B cell (primary cell): ENCODE results near the gene SRD5A1. TPM values are rescaled to one million over a fixed set of nuclear protein-coding genes. Genes with fewer than 3 reads are reported as not detected.

ENCODE experiments used
- ATAC-seq: fragments of 200-7000 bp; cut with Tn5 transposase; one replicate; pipeline ENCODE4 v1.10.0; 2021; ENCODE audit warnings: low read depth, mild to moderate bottlenecking, moderate number of reproducible peaks, moderate library complexity
- CTCF ChIA-PET: fragments of 350-600 bp; sonication (Branson Sonifier 250); formaldehyde crosslinking; loops from one replicate; lab custom pipeline; 2021; ENCODE audit warnings: antibody characterized with exemption, inconsistent platforms; lab: Charles Lee
- POLR2A ChIA-PET: fragments of 350-600 bp; sonication (Branson Sonifier 250); formaldehyde crosslinking; loops from one replicate; lab custom pipeline; 2021; ENCODE audit warnings: antibody characterized with exemption; lab: Charles Lee
- DNase-seq: peaks from one replicate; pipeline ENCODE4 v3.0.0; 2013
- H2AFZ ChIP-seq: 2 replicates; pipeline ENCODE4 v1.6.1; 2012; ENCODE audit warnings: mild to moderate bottlenecking, low read depth, low read length; ENCODE audit not compliant: insufficient read depth, poor library complexity, severe bottlenecking
- H3K27ac ChIP-seq, 2 donors: 1 replicate in 1 of 2; 2 replicates in 1 of 2; pipeline ENCODE4 v1.5.1; 2012 to 2013; ENCODE audit warnings: low read length in 2 of 2, mild to moderate bottlenecking in 2 of 2, moderate library complexity in 1 of 2
- H3K27me3 ChIP-seq, 4 experiments: fragments of 200-600 bp in 1 of 4; sonication (generic) in 1 of 4; replicated peaks in 1 of 4; 1 replicate in 2 of 4; 2 replicates in 2 of 4; pipeline versions ENCODE4 v1.6.1 to v1.7.0; 2013 to 2016; ENCODE audit warnings: low read length in 3 of 4, mild to moderate bottlenecking in 2 of 4, mixed read lengths in 1 of 4, moderate library complexity in 1 of 4; ENCODE audit not compliant: insufficient read depth in 4 of 4, control insufficient read depth in 3 of 4; ENCODE audit errors: control extremely low read depth in 1 of 4
- H3K36me3 ChIP-seq, 2 experiments: replicated peaks in 1 of 2; 1 replicate in 1 of 2; 2 replicates in 1 of 2; pipeline versions ENCODE4 v1.6.1 to v1.7.1; 2013; ENCODE audit warnings: low read length in 1 of 2; ENCODE audit not compliant: insufficient read depth in 2 of 2, control insufficient read depth in 1 of 2; ENCODE audit errors: control extremely low read depth in 1 of 2, extremely low read depth in 1 of 2
- H3K4me1 ChIP-seq, 2 donors: fragments of 200-600 bp in 1 of 2; sonication (generic) in 1 of 2; 1 replicate in 1 of 2; 2 replicates in 1 of 2; pipeline versions ENCODE4 v1.5.1 to v1.6.1; 2013 to 2017; ENCODE audit warnings: low read length in 2 of 2; ENCODE audit not compliant: control insufficient read depth in 2 of 2, insufficient read depth in 2 of 2
- H3K4me2 ChIP-seq: replicated peaks from 2 replicates; pipeline ENCODE3; 2012; ENCODE audit warnings: mild to moderate bottlenecking, low read depth, low read length; ENCODE audit not compliant: poor library complexity, severe bottlenecking
- H3K4me3 ChIP-seq, 5 experiments: fragments of 200-600 bp in 1 of 5; sonication (generic) in 1 of 5; 1 replicate in 3 of 5; 2 replicates in 2 of 5; pipeline versions ENCODE4 v1.5.1 to v1.7.0; 2011 to 2016; ENCODE audit warnings: low read length in 4 of 5, mild to moderate bottlenecking in 4 of 5, low read depth in 2 of 5, control low read depth in 1 of 5, moderate library complexity in 1 of 5; ENCODE audit not compliant: insufficient read depth in 1 of 5; ENCODE audit errors: control extremely low read depth in 1 of 5, extremely low read depth in 1 of 5
- H3K79me2 ChIP-seq: fragments of 200-600 bp; sonication (generic); one replicate; pipeline ENCODE4 v1.6.0; 2016; ENCODE audit warnings: low read length; ENCODE audit not compliant: control insufficient read depth, insufficient read depth
- H3K9ac ChIP-seq: fragments of 200-600 bp; sonication (generic); 2 replicates; pipeline ENCODE4 v1.6.1; 2017; ENCODE audit warnings: mild to moderate bottlenecking, low read length, moderate library complexity
- H3K9me3 ChIP-seq, 3 donors: one replicate each; pipeline versions ENCODE4 v1.6.1 to v1.7.1; 2013; ENCODE audit warnings: low read length in 2 of 3; ENCODE audit not compliant: control insufficient read depth in 2 of 3, insufficient read depth in 1 of 3; ENCODE audit errors: control extremely low read depth in 1 of 3
- H4K20me1 ChIP-seq: 2 replicates; pipeline ENCODE4 v1.6.0; 2012; ENCODE audit warnings: mild to moderate bottlenecking, low read length; ENCODE audit not compliant: insufficient read depth, control insufficient read depth, poor library complexity, severe bottlenecking
- H3K27ac Mint-ChIP-seq: one replicate; pipeline ENCODE4 v1.8.0; 2021; ENCODE audit warnings: mixed read lengths
- H3K27me3 Mint-ChIP-seq: one replicate; pipeline ENCODE4 v1.8.0; 2021; ENCODE audit warnings: mixed read lengths
- H3K4me1 Mint-ChIP-seq: one replicate; pipeline ENCODE4 v1.8.0; 2021; ENCODE audit warnings: mixed read lengths
- H3K4me3 Mint-ChIP-seq: one replicate; pipeline ENCODE4 v1.8.0; 2021; ENCODE audit warnings: mixed read lengths
- H3K9me3 Mint-ChIP-seq: one replicate; pipeline ENCODE4 v1.8.0; 2022; ENCODE audit warnings: mixed read lengths; ENCODE audit not compliant: insufficient read depth
- CTCF ChIP-seq: fragments of 200-600 bp; IDR thresholded peaks from one replicate; pipeline ENCODE4 v1.8.0; 2022; ENCODE audit warnings: antibody characterized with exemption, mild to moderate bottlenecking
- EZH2 ChIP-seq: IDR thresholded peaks from 2 replicates; pipeline ENCODE4 v1.6.1; 2012; ENCODE audit warnings: borderline replicate concordance, low read depth, mild to moderate bottlenecking, moderate library complexity, low read length; ENCODE audit not compliant: insufficient read depth, poor library complexity, severe bottlenecking
- WGBS: methylation state at CpG from one replicate; pipeline ENCODE4 v1.1.5; 2013; ENCODE audit warnings: missing lambda C conversion rate; ENCODE audit not compliant: insufficient coverage; 5-methylcytosine and 5-hydroxymethylcytosine counted together
- intact Hi-C: fragments of 100-400 bp; cut with micrococcal nuclease; formaldehyde crosslinking; loops from one replicate; pipeline ENCODE4 v1.10.0; 2022
- polyA plus RNA-seq: library from polyadenylated mRNA; depleted of rRNA; stranded (reverse); fragments of >200 nt; gene quantifications from 2 replicates; pipeline ENCODE4 v1.2.3, GENCODE V29; 2012
- total RNA-seq, 2 donors: library from RNA; stranded (reverse); fragments of 120-200 nt in 1 of 2; gene quantifications; 1 replicate in 1 of 2; 2 replicates in 1 of 2; pipeline versions ENCODE4 v1.2.3 to v1.2.4, GENCODE V29; 2013 to 2022

The SRD5A1 gene
- total and polyA plus RNA-seq, 2 donors (not counting 1 experiment from before 2014, with no cell fraction given), result 17.2 to 29.2 TPM

- Histone ChIP-seq H4K20me1 (no peaks in the 10 kb centered on the region), H3K9ac (no peak overlapping the region), H3K4me1 (peaks cover 4 to 8% of the 10 kb centered on the region in 2 donors), H3K4me2 (no peak overlapping the region), H3K36me3 (no peaks in the 10 kb centered on the region), H2AFZ (no peak overlapping the region), H3K27ac (no peak overlapping the region), H3K27me3 (peaks cover 0 to 32% (median 9%) of the 10 kb centered on the region in 4 experiments), H3K4me3 (no peak overlapping the region), H3K79me2 (no peaks in the 10 kb centered on the region), H3K9me3 (peaks cover 0 to under 1% (median 0%) of the 10 kb centered on the region in 3 donors)
- H3K4me3 Mint-ChIP-seq, result peak overlapping the region; percentile 56
- 29% methylated on average over 2 of the region's 6 CpGs for WGBS
- ChIA-PET POLR2A (interaction anchor here (0.7 kb wide), 1 partner anchor 155 kb away, joined by 3 read pairs; no protein-coding TSS in a partner anchor), CTCF (no interaction called here)
- no peak for TF ChIP-seq CTCF
- ATAC-seq, result no peak
- intact Hi-C loops, result no loop called here
- no peak for DNase-seq
- H3K27me3 Mint-ChIP-seq, result peaks cover 57% of the 10 kb centered on the region
- no peaks in the 10 kb centered on the region for H3K9me3 Mint-ChIP-seq
- H3K27ac Mint-ChIP-seq, result no peak overlapping the region
- H3K4me1 Mint-ChIP-seq, result peaks cover 3% of the 10 kb centered on the region
These were observed 49.1 kb upstream of the SRD5A1 start for GRCh38 chr5:6584101-6584645.

GRCh38 chr5:6584727-6585126 lies 48.5 kb upstream of the SRD5A1 start:
- H3K27ac ChIP-seq, result no peak overlapping the region
- ChIA-PET CTCF (no interaction called here), POLR2A (interaction anchor here (0.7 kb wide), 1 partner anchor 154 kb away, joined by 3 read pairs; no protein-coding TSS in a partner anchor)
- no peaks in the 10 kb centered on the region for H3K79me2 ChIP-seq
- no peaks in the 10 kb centered on the region for H3K9me3 Mint-ChIP-seq
- H3K27me3 ChIP-seq, result peaks cover 0 to 32% (median 9%) of the 10 kb centered on the region in 4 experiments
- H3K4me3 ChIP-seq, result no peak overlapping the region
- H3K4me1 ChIP-seq, result peaks cover 4 to 8% of the 10 kb centered on the region in 2 donors
- DNase-seq (no peak), ATAC-seq (no peak)
- no peaks in the 10 kb centered on the region for H3K36me3 ChIP-seq
- no peaks in the 10 kb centered on the region for H3K9me3 ChIP-seq
- no peak overlapping the region for H3K4me2 ChIP-seq
- 87% methylated on average over 8 of the region's 8 CpGs for WGBS
- intact Hi-C loops, result no loop called here
- no peak overlapping the region for H3K4me3 Mint-ChIP-seq
- H3K27me3 Mint-ChIP-seq, result peaks cover 54% of the 10 kb centered on the region
- no peak for TF ChIP-seq EZH2
- TF ChIP-seq CTCF, result no peak
- no peak overlapping the region for H3K27ac Mint-ChIP-seq
- H2AFZ ChIP-seq, result no peak overlapping the region
- no peak overlapping the region for H3K9ac ChIP-seq
- no peaks in the 10 kb centered on the region for H4K20me1 ChIP-seq
- H3K4me1 Mint-ChIP-seq, result peaks cover 3% of the 10 kb centered on the region
